ENCODE data around the gene UBQLN4. TPM values are rescaled to one million over a fixed set of nuclear protein-coding genes. Genes with fewer than 3 reads are reported as not detected.
"Not testable (repeated sequence)": the region's sequence is repeated elsewhere in the genome, so short reads cannot be mapped to it uniquely, and the experiment has no call there.

UBQLN4 gene
- total RNA-seq, 2 experiments from 2014 or later, result 32.7 to 32.9 TPM

DNA sequence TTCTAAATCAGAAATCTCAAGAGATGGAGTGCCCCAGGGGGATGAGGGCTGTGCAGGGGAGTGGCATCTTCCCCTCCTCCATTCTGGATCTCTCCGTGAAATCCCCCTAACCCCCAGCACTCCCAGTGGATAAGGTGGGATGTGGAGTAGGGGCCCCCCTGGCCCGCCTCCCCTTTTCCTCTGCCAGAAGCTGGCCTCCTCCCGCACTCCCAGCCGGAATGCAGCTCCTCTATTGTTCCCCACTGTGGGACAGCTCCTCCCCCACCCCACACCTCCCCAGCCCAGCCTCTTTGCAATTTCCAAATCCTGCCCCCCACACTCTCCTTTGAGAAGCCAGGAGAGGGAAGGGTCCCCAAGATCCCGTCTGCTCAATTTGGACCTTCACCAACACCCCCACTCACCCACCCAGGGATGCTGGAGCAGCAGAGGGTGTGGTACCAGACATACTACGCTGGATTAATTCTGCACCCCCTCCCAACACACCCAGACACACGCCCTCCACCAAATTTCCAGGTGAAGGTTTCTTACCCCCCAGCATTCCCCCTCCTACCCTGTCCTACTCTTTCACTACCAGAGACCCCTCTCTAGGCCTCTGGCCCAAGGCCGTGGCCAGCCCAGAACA, 26.8 kb upstream of the UBQLN4 start:
- ChIA-PET CTCF (no interaction called here), POLR2A (no interaction called here)
- DNase-seq, result no peak
- Mint-ChIP-seq H3K4me3 (no peak overlapping the region), H3K4me1 (ENCODE audit: low read depth) (peaks cover 6% of the 10 kb centered on the region), H3K36me3 (no peaks in the 10 kb centered on the region), H3K27ac (no peak overlapping the region), H3K9me3 (no peaks in the 10 kb centered on the region), H3K27me3 (peaks cover 22% of the 10 kb centered on the region)
- intact Hi-C loops (cut with micrococcal nuclease), result no loop called here

DNA sequence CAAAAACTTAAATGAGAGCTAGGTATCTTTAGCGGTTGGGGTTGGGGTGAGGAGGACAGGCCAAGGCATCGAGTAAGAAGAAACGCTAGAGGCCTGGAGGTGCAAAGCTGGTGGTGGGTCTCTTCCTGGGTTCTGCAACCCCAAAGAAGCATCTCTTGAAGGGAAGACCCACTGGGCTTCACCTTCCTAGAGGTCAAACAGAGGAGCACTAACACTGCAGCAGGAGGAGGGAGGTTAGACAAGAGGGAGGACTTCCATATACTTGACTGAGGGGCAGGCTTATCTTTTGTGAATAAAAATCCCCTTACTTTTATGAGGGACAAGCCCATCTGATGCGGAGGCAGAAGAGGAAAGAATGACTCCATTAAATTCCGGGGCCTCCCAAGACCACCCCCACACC, 26.2 kb upstream of the UBQLN4 start:
- ChIA-PET POLR2A (no interaction called here), CTCF (no interaction called here)
- intact Hi-C loops (cut with micrococcal nuclease), result no loop called here
- no peaks in the 10 kb centered on the region for H3K36me3 Mint-ChIP-seq
- H3K4me1 Mint-ChIP-seq (ENCODE audit: low read depth), result peaks cover 6% of the 10 kb centered on the region
- H3K27me3 Mint-ChIP-seq, result peaks cover 17% of the 10 kb centered on the region
- no peak overlapping the region for H3K27ac Mint-ChIP-seq
- no peak overlapping the region for H3K4me3 Mint-ChIP-seq
- no peak for DNase-seq
- H3K9me3 Mint-ChIP-seq, result no peaks in the 10 kb centered on the region

DNA sequence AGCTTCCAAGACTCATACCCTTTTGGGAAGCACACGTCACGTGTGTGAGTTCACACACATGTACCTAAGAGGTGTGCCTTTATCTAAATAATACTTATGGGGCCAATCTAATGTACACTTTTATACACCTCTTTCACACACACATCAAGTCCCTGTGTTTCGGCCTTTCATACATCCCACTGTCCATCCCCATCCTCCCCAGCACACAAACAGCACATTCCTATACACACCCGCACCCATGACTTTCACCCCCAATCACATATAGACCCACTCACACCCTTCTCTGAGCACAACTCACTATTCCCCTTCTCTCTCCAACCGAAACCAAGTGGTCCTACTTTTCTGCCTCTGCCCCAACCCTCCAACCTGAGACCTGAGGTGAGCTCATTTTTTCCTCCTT, 25.1 kb upstream of the UBQLN4 start:
- peaks cover 6% of the 10 kb centered on the region for H3K4me1 Mint-ChIP-seq (ENCODE audit: low read depth)
- no peak overlapping the region for H3K4me3 Mint-ChIP-seq
- CTCF ChIA-PET, result interaction anchor here (1.2 to 1.6 kb wide), 2 partner anchors 12 to 51 kb away, joined by 3 to 9 read pairs; no protein-coding TSS in a partner anchor
- H3K27ac Mint-ChIP-seq, result no peak overlapping the region
- no peaks in the 10 kb centered on the region for H3K36me3 Mint-ChIP-seq
- intact Hi-C loops (cut with micrococcal nuclease), result no loop called here
- H3K9me3 Mint-ChIP-seq, result no peaks in the 10 kb centered on the region
- DNase-seq, result no peak
- H3K27me3 Mint-ChIP-seq, result peaks cover 13% of the 10 kb centered on the region
- POLR2A ChIA-PET, result no interaction called here

- no peak for DNase-seq
- intact Hi-C loops (cut with micrococcal nuclease), result no loop called here
- ChIA-PET POLR2A (no interaction called here), CTCF (no interaction called here)
- Mint-ChIP-seq H3K27ac (no peak overlapping the region), H3K27me3 (peaks cover 5% of the 10 kb centered on the region), H3K36me3 (no peaks in the 10 kb centered on the region), H3K9me3 (no peaks in the 10 kb centered on the region), H3K4me3 (no peak overlapping the region), H3K4me1 (ENCODE audit: low read depth) (peaks cover 2% of the 10 kb centered on the region)
Measured at GRCh38 chr1:156077430-156077760, 23.8 kb upstream of the UBQLN4 start.

- CTCF ChIA-PET, result no interaction called here
- Mint-ChIP-seq H3K4me1 (ENCODE audit: low read depth) (peaks cover 2% of the 10 kb centered on the region), H3K27me3 (peaks cover 5% of the 10 kb centered on the region), H3K4me3 (no peak overlapping the region), H3K27ac (no peak overlapping the region), H3K9me3 (no peaks in the 10 kb centered on the region), H3K36me3 (no peaks in the 10 kb centered on the region)
- DNase-seq, result no peak
- intact Hi-C loops (cut with micrococcal nuclease), result no loop called here
- POLR2A ChIA-PET, result no interaction called here
Measured at GRCh38 chr1:156076609-156077429, 23.2 kb upstream of the UBQLN4 start.

DNA sequence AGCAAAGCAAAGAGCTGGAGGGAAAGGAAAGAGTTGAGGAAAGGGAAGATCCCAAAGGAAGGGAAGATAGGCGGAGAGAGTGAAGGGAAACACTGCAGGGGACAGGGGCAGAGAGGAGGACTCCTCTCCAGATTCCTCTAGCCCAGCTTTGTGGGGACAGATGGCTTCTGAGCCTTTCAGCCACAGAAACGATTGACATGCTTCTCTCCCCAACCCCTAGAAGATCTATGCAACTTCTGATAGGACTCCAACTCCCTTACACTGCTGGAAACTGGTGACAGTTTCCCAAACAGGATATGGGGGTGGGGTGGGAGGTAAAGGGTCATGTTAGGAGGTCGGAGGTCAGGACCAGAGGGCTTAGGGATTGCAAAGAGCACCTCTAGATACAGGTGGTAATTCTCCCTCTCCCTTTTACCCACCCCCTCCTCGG, 22.2 kb upstream of the UBQLN4 start:
- no peaks in the 10 kb centered on the region for H3K4me1 Mint-ChIP-seq (ENCODE audit: low read depth)
- H3K27me3 Mint-ChIP-seq, result peaks cover 1% of the 10 kb centered on the region
- intact Hi-C loops (cut with micrococcal nuclease), result no loop called here
- CTCF ChIA-PET, result interaction anchor here (2.0 kb wide), 1 partner anchor 10 kb away, joined by 9 read pairs; no protein-coding TSS in a partner anchor
- H3K4me3 Mint-ChIP-seq, result no peak overlapping the region
- no peak overlapping the region for H3K27ac Mint-ChIP-seq
- no peaks in the 10 kb centered on the region for H3K36me3 Mint-ChIP-seq
- POLR2A ChIA-PET, result no interaction called here
- no peak for DNase-seq
- H3K9me3 Mint-ChIP-seq, result no peaks in the 10 kb centered on the region

- Mint-ChIP-seq H3K27me3 (peaks cover 1% of the 10 kb centered on the region), H3K36me3 (no peaks in the 10 kb centered on the region), H3K9me3 (no peaks in the 10 kb centered on the region), H3K27ac (no peak overlapping the region), H3K4me3 (no peak overlapping the region), H3K4me1 (ENCODE audit: low read depth) (no peaks in the 10 kb centered on the region)
- intact Hi-C loops (cut with micrococcal nuclease), result no loop called here
- CTCF ChIA-PET, result interaction anchor here (2.0 kb wide), 1 partner anchor 9 kb away, joined by 9 read pairs; no protein-coding TSS in a partner anchor
- DNase-seq, result no peak
- POLR2A ChIA-PET, result no interaction called here
Measured at GRCh38 chr1:156075162-156075561, 21.6 kb upstream of the UBQLN4 start.

GRCh38 chr1:156074661-156075060, 21.1 kb upstream of the UBQLN4 start:
- no peak for DNase-seq
- intact Hi-C loops (cut with micrococcal nuclease), result no loop called here
- no peaks in the 10 kb centered on the region for H3K4me1 Mint-ChIP-seq (ENCODE audit: low read depth)
- H3K9me3 Mint-ChIP-seq, result no peaks in the 10 kb centered on the region
- H3K36me3 Mint-ChIP-seq, result no peaks in the 10 kb centered on the region
- POLR2A ChIA-PET, result no interaction called here
- no peak overlapping the region for H3K27ac Mint-ChIP-seq
- H3K4me3 Mint-ChIP-seq, result no peak overlapping the region
- CTCF ChIA-PET, result interaction anchor here (2.0 kb wide), 2 partner anchors 9 to 55 kb away, joined by 5 to 9 read pairs; no protein-coding TSS in a partner anchor
- H3K27me3 Mint-ChIP-seq, result peaks cover 1% of the 10 kb centered on the region

- no peaks in the 10 kb centered on the region for H3K36me3 Mint-ChIP-seq
- POLR2A ChIA-PET, result no interaction called here
- no peak overlapping the region for H3K4me3 Mint-ChIP-seq
- peaks cover 1% of the 10 kb centered on the region for H3K27me3 Mint-ChIP-seq
- CTCF ChIA-PET, result interaction anchor here (1.1 to 2.0 kb wide), 2 partner anchors 9 to 56 kb away, joined by 3 to 5 read pairs; no protein-coding TSS in a partner anchor
- H3K27ac Mint-ChIP-seq, result no peak overlapping the region
- H3K9me3 Mint-ChIP-seq, result no peaks in the 10 kb centered on the region
- no peaks in the 10 kb centered on the region for H3K4me1 Mint-ChIP-seq (ENCODE audit: low read depth)
- DNase-seq, result no peak
- intact Hi-C loops (cut with micrococcal nuclease), result no loop called here
Measured at GRCh38 chr1:156073740-156074139, 20.1 kb upstream of the UBQLN4 start.

- intact Hi-C loops (cut with micrococcal nuclease), result no loop called here
- Mint-ChIP-seq H3K27ac (no peak overlapping the region), H3K27me3 (peaks cover 1% of the 10 kb centered on the region), H3K4me1 (ENCODE audit: low read depth) (no peaks in the 10 kb centered on the region), H3K9me3 (no peaks in the 10 kb centered on the region), H3K36me3 (no peaks in the 10 kb centered on the region), H3K4me3 (no peak overlapping the region)
- ChIA-PET POLR2A (no interaction called here), CTCF (interaction anchor here (1.1 to 2.0 kb wide), 2 partner anchors 8 to 57 kb away, joined by 3 to 5 read pairs; no protein-coding TSS in a partner anchor)
- DNase-seq, result no peak
Measured at GRCh38 chr1:156073110-156073687, 19.6 kb upstream of the UBQLN4 start.

DNA sequence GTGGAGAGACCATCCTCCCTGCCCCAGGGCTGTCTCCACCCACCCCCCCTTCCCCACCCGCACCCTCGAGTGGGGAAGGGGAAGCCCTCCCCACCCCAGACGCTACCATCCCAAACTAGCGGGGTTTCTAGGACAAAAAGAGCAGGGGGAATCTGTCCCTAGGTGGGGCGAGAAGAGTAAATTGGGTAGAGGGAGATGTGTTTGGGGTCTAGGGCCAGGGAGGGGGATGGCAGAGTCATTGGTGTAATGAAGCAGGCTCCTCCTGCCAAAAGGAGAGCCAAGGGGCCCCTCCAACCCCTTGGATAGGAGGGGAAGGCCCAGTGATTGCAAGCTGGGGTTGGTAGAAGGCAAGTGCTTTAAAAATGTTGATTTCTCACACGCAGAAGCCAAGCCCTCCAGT, 18.7 kb upstream of the UBQLN4 start:
- no peaks in the 10 kb centered on the region for H3K9me3 Mint-ChIP-seq
- H3K4me3 Mint-ChIP-seq, result no peak overlapping the region
- ChIA-PET POLR2A (no interaction called here), CTCF (interaction anchor here (1.8 kb wide), 1 partner anchor 19 kb away, joined by 5 read pairs; no protein-coding TSS in a partner anchor)
- intact Hi-C loops (cut with micrococcal nuclease), result no loop called here
- H3K27me3 Mint-ChIP-seq, result peaks cover 1% of the 10 kb centered on the region
- H3K4me1 Mint-ChIP-seq (ENCODE audit: low read depth), result no peaks in the 10 kb centered on the region
- H3K36me3 Mint-ChIP-seq, result no peaks in the 10 kb centered on the region
- no peak overlapping the region for H3K27ac Mint-ChIP-seq
- DNase-seq, result no peak

DNA sequence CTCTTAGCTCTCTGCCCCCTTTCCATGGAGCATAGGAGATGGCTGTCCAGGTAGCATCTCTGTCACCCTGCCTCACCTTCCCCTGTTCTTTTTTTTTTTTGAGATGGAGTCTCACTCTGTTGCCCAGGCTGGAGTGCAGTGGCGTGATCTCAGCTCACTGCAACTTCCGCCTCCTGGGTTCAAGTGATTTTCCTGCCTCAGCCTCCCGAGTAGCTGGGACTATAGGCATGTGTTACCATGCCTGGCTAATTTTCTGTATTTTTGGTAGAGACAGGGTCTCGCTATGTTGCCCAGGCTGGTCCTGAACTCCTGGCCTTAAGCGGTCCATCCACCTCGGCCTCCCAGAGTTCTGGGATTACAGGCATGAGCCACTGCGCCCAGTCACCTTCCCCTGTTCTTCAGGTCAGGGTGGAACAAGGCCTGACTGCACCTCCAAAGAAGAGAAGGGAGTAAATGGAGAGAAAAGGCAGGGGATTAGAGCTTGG, 17.8 kb upstream of the UBQLN4 start:
- H3K27ac Mint-ChIP-seq; intact Hi-C loops (cut with micrococcal nuclease); DNase-seq; H3K9me3 Mint-ChIP-seq; H3K36me3 Mint-ChIP-seq; H3K4me1 Mint-ChIP-seq (ENCODE audit: low read depth); H3K27me3 Mint-ChIP-seq; H3K4me3 Mint-ChIP-seq; POLR2A ChIA-PET: not testable (repeated sequence)
- CTCF ChIA-PET, result interaction anchor here (0.8 to 1.8 kb wide), 2 partner anchors 18 to 20 kb away, joined by 3 to 5 read pairs; no protein-coding TSS in a partner anchor

All from activated CD4-positive, alpha-beta memory T cell treated with anti-CD3 and anti-CD28 coated beads for 36 hours (primary cell).